KMS-11 (cell line): ENCODE results near the gene MDK.

Experiments used
- H2AFZ ChIP-seq: fragments of 200-600 bp; sonication (generic); 2 replicates; pipeline ENCODE4 v1.6.1; 2016; ENCODE audit warnings: antibody characterized with exemption, mixed run types, low read depth
- H3K27ac ChIP-seq: fragments of 200-600 bp; sonication (generic); 2 replicates; pipeline ENCODE4 v1.6.1; 2016; ENCODE audit warnings: mild to moderate bottlenecking, mixed run types
- H3K27me3 ChIP-seq: fragments of 200-600 bp; sonication (generic); 2 replicates; pipeline ENCODE4 v1.6.1; 2017; ENCODE audit warnings: mild to moderate bottlenecking, low read depth, mixed run types, moderate library complexity; ENCODE audit not compliant: insufficient read depth
- H3K36me3 ChIP-seq: fragments of 200-600 bp; sonication (generic); 2 replicates; pipeline ENCODE4 v1.6.1; 2017; ENCODE audit warnings: mild to moderate bottlenecking, mixed run types; ENCODE audit not compliant: insufficient read depth
- H3K4me1 ChIP-seq: fragments of 200-600 bp; sonication (generic); 2 replicates; pipeline ENCODE4 v1.6.1; 2016; ENCODE audit warnings: mild to moderate bottlenecking, low read depth, mixed run types; ENCODE audit not compliant: poor library complexity, severe bottlenecking
- H3K4me2 ChIP-seq: fragments of 200-600 bp; sonication (generic); 2 replicates; pipeline ENCODE4 v1.7.0; 2016; ENCODE audit warnings: mild to moderate bottlenecking, mixed run types
- H3K4me3 ChIP-seq: fragments of 200-600 bp; sonication (generic); IDR thresholded peaks from 2 replicates; pipeline ENCODE4 v1.6.1; 2017; ENCODE audit warnings: low read depth, low read length, mixed read lengths; ENCODE audit not compliant: insufficient read depth
- H3K79me2 ChIP-seq: fragments of 200-600 bp; sonication (generic); 2 replicates; pipeline ENCODE4 v1.6.1; 2016; ENCODE audit warnings: low read depth, mixed run types; ENCODE audit not compliant: insufficient read depth
- H3K9ac ChIP-seq: fragments of 200-600 bp; sonication (generic); 2 replicates; pipeline ENCODE4 v1.6.1; 2016; ENCODE audit warnings: mild to moderate bottlenecking, mixed run types
- H4K20me1 ChIP-seq: fragments of 200-600 bp; sonication (generic); 2 replicates; pipeline ENCODE4 v1.6.1; 2016; ENCODE audit warnings: mild to moderate bottlenecking, mixed run types; ENCODE audit not compliant: insufficient read depth
- TF ChIP-seq, protein P1 (sequence below): fragments of 200-600 bp; sonication (generic); conservative IDR thresholded peaks from 2 replicates; pipeline ENCODE4 v1.6.1; 2017; ENCODE audit warnings: low read depth, mild to moderate bottlenecking, antibody characterized with exemption, low read length, moderate library complexity, mixed read lengths

MDK gene

DNA sequence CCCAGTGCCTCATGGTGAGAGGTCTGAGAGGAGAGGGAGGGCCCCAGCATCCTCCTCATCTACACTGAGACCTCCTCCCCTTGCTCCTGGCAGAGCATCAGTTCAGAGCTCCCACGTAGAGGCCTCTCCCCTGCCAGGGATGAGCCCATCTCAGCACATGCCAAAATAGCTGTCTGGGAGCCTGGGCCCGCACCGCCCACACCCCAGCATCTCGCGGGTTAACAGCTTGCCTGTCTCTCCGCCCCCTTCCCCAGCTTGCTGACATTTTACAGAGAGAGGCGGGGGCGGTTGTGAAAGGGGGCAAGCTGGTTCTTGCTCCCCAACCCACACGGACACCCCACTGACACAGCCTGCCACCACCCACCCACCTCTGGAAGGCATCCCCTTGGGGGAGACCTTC, 27.8 kb upstream of the MDK start:
- H3K4me3 ChIP-seq: no peak overlapping the region
- H3K4me1 ChIP-seq: peaks cover 25% of the 10 kb centered on the region
- peaks cover 21% of the 10 kb centered on the region; the same call in 1 of the 2 replicates for H3K79me2 ChIP-seq
- no peak overlapping the region for H2AFZ ChIP-seq
- H3K36me3 ChIP-seq: no peaks in the 10 kb centered on the region; the same call in 1 of the 2 replicates
- H3K9ac ChIP-seq: no peak overlapping the region
- no peak overlapping the region for H3K27ac ChIP-seq
- TF ChIP-seq, protein P1, sequence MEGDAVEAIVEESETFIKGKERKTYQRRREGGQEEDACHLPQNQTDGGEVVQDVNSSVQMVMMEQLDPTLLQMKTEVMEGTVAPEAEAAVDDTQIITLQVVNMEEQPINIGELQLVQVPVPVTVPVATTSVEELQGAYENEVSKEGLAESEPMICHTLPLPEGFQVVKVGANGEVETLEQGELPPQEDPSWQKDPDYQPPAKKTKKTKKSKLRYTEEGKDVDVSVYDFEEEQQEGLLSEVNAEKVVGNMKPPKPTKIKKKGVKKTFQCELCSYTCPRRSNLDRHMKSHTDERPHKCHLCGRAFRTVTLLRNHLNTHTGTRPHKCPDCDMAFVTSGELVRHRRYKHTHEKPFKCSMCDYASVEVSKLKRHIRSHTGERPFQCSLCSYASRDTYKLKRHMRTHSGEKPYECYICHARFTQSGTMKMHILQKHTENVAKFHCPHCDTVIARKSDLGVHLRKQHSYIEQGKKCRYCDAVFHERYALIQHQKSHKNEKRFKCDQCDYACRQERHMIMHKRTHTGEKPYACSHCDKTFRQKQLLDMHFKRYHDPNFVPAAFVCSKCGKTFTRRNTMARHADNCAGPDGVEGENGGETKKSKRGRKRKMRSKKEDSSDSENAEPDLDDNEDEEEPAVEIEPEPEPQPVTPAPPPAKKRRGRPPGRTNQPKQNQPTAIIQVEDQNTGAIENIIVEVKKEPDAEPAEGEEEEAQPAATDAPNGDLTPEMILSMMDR: no peak
- no peaks in the 10 kb centered on the region for H3K27me3 ChIP-seq
- H4K20me1 ChIP-seq: no peaks in the 10 kb centered on the region
- no peak overlapping the region for H3K4me2 ChIP-seq

DNA sequence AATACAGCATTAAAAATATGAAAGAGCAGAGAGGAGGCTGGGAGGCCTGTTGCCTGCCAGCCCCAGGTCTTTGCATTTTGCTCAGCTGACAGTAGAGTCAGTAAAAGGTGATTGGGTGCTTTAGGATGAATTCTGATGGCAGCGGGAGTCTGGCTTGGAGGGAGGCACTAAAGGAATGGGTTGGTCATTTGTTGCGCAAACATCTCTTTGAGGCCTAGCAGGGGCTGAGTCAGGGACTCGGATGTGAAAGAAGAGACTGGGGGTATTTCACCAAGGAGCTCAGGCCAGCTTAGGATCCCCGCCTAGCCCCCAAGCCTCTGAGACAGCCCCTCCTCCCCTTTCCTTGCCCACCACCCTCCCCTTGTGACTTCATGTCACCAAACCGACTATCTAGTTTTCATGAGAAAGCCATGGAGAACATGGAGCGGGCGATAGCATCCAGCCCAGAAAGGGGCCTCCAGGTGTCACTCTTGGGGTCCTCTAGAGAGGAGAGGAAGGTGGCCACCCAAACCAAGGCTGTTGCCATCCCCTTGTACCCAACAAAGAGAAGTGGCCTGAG, 24.5 kb upstream of the MDK start:
- no peak overlapping the region for H3K9ac ChIP-seq

DNA sequence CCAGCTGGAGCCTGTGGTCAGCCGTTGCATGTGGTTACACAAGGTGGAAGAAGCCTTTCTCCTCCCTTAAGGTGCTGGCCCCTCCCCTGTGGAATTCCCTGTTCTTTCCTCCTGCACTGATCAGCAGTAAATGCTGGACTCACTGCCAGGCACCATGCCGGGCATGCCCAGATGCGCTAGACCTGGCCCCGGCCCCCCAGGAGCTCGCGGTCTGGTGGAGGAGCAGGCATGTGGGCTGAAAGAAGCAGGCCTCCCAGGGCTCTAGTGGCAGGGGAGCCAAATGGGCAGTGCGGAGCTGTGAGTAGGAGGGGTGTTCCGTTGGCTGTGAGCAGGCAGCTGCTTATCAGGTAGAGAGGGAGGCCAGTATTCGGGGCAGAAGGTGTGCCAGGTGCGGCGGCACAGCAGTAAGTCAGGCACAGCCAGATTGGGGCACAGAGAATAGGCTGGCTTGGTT, 24.0 kb upstream of the MDK start:
- Histone ChIP-seq H4K20me1 (no peaks in the 10 kb centered on the region), H3K9ac (no peak overlapping the region), H3K4me3 (no peak overlapping the region), H3K27me3 (no peaks in the 10 kb centered on the region), H3K4me1 (peaks cover 11% of the 10 kb centered on the region), H3K36me3 (no peaks in the 10 kb centered on the region), H2AFZ (no peak overlapping the region), H3K79me2 (peaks cover 6% of the 10 kb centered on the region; the same call in 1 of the 2 replicates), H3K27ac (no peak overlapping the region), H3K4me2 (no peak overlapping the region)
- TF ChIP-seq, protein P1: no peak

More for the DNA sequence above, 24.5 kb upstream of the MDK start:
- Histone ChIP-seq H3K79me2 (peaks cover 9% of the 10 kb centered on the region; the same call in 1 of the 2 replicates), H3K36me3 (no peaks in the 10 kb centered on the region), H3K4me1 (peaks cover 11% of the 10 kb centered on the region), H2AFZ (no peak overlapping the region), H3K4me3 (no peak overlapping the region), H3K27ac (no peak overlapping the region), H3K4me2 (no peak overlapping the region), H3K27me3 (no peaks in the 10 kb centered on the region), H4K20me1 (no peaks in the 10 kb centered on the region)
- TF ChIP-seq, protein P1: no peak

DNA sequence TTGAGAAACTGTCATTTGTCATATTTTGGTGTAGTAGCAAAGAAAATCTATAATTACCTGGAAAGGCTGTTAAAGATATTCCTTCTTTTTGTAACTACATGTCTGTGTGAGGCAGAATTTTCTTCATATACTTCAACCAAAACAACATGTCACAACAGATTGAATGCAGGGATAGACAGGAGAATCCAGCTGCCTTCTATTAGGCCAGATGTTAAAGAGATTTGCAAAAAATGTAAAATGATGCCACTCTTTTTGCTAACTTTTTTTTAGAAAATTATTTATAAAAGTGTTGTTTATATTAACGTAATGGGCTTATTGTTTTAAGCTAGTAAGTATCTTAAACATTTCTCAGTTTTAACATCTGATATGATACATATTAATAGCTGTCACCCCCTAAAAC, 21.5 kb upstream of the MDK start:
- H3K27ac ChIP-seq: no peak overlapping the region
- no peaks in the 10 kb centered on the region for H3K27me3 ChIP-seq
- no peak overlapping the region for H3K4me2 ChIP-seq
- H3K36me3 ChIP-seq: no peaks in the 10 kb centered on the region
- H3K79me2 ChIP-seq: no peaks in the 10 kb centered on the region; the same call in 1 of the 2 replicates
- H2AFZ ChIP-seq: no peak overlapping the region
- H4K20me1 ChIP-seq: no peaks in the 10 kb centered on the region
- TF ChIP-seq, protein P1: no peak
- peaks cover 11% of the 10 kb centered on the region for H3K4me1 ChIP-seq
- no peak overlapping the region for H3K4me3 ChIP-seq
- H3K9ac ChIP-seq: no peak overlapping the region
